Prostate gland (tissue), 2 donors: ENCODE measurements around the gene PAH. TPM values are rescaled to one million over a fixed set of nuclear protein-coding genes. Genes with fewer than 3 reads are reported as not detected.

ENCODE experiments used
- DNase-seq: peaks from one replicate; pipeline ENCODE4 v3.0.0-alpha.2; 2019; ENCODE audit warnings: low spot score
- H3K27ac ChIP-seq, 2 donors: fragments of 200-600 bp; sonication (generic); 2 replicates each; pipeline ENCODE4 v1.5.1; 2017 to 2019
- H3K27me3 ChIP-seq: fragments of 200-600 bp; sonication (generic); replicated peaks from 2 replicates; pipeline ENCODE4 v1.5.1; 2019; ENCODE audit not compliant: insufficient read depth
- H3K36me3 ChIP-seq, 2 donors: fragments of 200-600 bp; sonication (generic); 1 replicate in 1 of 2; 2 replicates in 1 of 2; pipeline versions ENCODE4 v1.5.1 to v1.8.1; 2017 to 2019
- H3K4me1 ChIP-seq: fragments of 200-600 bp; sonication (generic); replicated peaks from 2 replicates; pipeline ENCODE4 v1.5.1; 2019
- H3K4me3 ChIP-seq, 2 donors: fragments of 200-600 bp; sonication (generic); 2 replicates each; pipeline ENCODE4 v1.5.1; 2017 to 2019
- H3K9me3 ChIP-seq: fragments of 200-600 bp; sonication (generic); 2 replicates; pipeline ENCODE4 v1.5.1; 2017
- POLR2A ChIP-seq: fragments of 450-650 bp; IDR thresholded peaks from one replicate; pipeline ENCODE4 v1.6.1; 2016; ENCODE audit warnings: antibody characterized with exemption, mild to moderate bottlenecking
- POLR2AphosphoS5 ChIP-seq: sonication (generic); formaldehyde crosslinking; IDR thresholded peaks from one replicate; pipeline ENCODE4 v1.6.1; 2017; ENCODE audit warnings: antibody characterized with exemption
- WGBS: methylation state at CpG from one replicate; pipeline ENCODE4 v1.1.5; 2018; 5-methylcytosine and 5-hydroxymethylcytosine counted together
- intact Hi-C: fragments of 100-400 bp; cut with DNase I; formaldehyde crosslinking; loops from one replicate; pipeline ENCODE4 v1.14.2; 2022
- total RNA-seq, 2 donors: library from RNA; depleted of rRNA; stranded (reverse); fragments of >200 nt; gene quantifications; one replicate each; pipeline ENCODE4 v1.1.0, GENCODE V29; 2016
- TF ChIP-seq, protein P1 (sequence below), 4 experiments: fragments of 200-600 bp in 2 of 4; fragments of 450-650 bp in 2 of 4; sonication (generic) in 2 of 4; IDR thresholded peaks; 1 replicate in 3 of 4; 2 replicates in 1 of 4; pipeline ENCODE4 v1.5.1; 2016 to 2019; ENCODE audit warnings: antibody characterized with exemption in 4 of 4, mild to moderate bottlenecking in 2 of 4, moderate library complexity in 2 of 4

Gene PAH
- 1 to 10 TPM in 1 of 2 donors, under 1 TPM in 1; 0.36 to 4.1 TPM for total RNA-seq

- Histone ChIP-seq H3K27me3 (no peaks in the 10 kb centered on the region), H3K9me3 (no peaks in the 10 kb centered on the region), H3K27ac (no peak within 1 kb of the TSS), H3K4me1 (no peaks in the 10 kb centered on the region), H3K36me3 (no peaks in the 10 kb centered on the region), H3K4me3 (peak within 1 kb of the TSS; percentile 15 to 20)
- intact Hi-C loops, result no loop called here
- TF ChIP-seq, protein P1, sequence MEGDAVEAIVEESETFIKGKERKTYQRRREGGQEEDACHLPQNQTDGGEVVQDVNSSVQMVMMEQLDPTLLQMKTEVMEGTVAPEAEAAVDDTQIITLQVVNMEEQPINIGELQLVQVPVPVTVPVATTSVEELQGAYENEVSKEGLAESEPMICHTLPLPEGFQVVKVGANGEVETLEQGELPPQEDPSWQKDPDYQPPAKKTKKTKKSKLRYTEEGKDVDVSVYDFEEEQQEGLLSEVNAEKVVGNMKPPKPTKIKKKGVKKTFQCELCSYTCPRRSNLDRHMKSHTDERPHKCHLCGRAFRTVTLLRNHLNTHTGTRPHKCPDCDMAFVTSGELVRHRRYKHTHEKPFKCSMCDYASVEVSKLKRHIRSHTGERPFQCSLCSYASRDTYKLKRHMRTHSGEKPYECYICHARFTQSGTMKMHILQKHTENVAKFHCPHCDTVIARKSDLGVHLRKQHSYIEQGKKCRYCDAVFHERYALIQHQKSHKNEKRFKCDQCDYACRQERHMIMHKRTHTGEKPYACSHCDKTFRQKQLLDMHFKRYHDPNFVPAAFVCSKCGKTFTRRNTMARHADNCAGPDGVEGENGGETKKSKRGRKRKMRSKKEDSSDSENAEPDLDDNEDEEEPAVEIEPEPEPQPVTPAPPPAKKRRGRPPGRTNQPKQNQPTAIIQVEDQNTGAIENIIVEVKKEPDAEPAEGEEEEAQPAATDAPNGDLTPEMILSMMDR (IDR thresholded peaks at IDR 0.05), result no peak
- TF ChIP-seq POLR2AphosphoS5 (no peak), POLR2A (no peak)
- 8% methylated on average over 30 of the region's 30 CpGs for WGBS
- no peak for DNase-seq
These were observed at the start of gene PAH for GRCh38 chr12:102917026-102917787. PAH (minus strand) TSS chr12:102917244; CDS start chr12:102917130, 114 bp downstream.

DNA sequence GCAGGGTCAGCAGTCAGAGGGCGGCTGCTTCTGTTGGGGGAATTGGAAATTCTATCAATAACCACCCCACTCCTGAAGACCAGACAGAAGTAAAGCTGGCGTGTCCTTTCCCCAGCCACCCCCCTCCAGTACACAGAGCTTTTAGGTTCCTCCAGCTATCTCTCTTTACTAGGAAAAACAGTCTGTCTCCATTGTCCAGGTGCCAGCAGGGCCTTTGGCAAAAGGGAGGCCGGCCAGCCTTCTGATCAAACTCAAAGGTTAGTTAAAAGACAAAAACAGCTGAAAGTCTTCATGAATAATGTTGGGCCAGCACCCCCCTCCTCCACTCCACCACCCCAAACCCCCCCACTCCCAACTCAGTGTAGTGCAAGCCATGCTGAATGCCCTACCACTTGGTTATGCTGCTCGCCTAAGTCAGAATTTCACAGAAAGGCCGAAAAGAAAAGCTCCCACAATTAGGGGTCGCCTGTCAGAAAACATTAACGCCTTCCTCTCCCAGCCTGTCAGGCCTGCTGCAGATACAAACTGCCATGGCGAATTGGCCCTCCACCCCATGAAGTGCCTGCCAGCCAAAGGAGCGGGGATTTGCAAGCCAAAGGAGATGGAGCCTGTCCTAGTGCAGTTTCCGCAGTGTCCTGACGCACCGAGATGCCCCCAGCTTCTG lies 49.3 kb upstream of the PAH start:
- no peak overlapping the region for H3K27ac ChIP-seq
- no peak overlapping the region for H3K4me3 ChIP-seq
- WGBS, result 32% methylated on average over 12 of the region's 12 CpGs
- no peaks in the 10 kb centered on the region for H3K9me3 ChIP-seq
- intact Hi-C loops, result no loop called here
- no peaks in the 10 kb centered on the region for H3K36me3 ChIP-seq
- no peak for TF ChIP-seq POLR2AphosphoS5
- TF ChIP-seq, protein P1 (IDR thresholded peaks at IDR 0.05), result no peak
- no peak for TF ChIP-seq POLR2A
- no peak for DNase-seq
- peaks cover 37% of the 10 kb centered on the region for H3K27me3 ChIP-seq
- H3K4me1 ChIP-seq, result no peaks in the 10 kb centered on the region

- Histone ChIP-seq H3K27me3 (peaks cover 40% of the 10 kb centered on the region), H3K4me3 (no peak overlapping the region), H3K27ac (no peak overlapping the region), H3K4me1 (no peaks in the 10 kb centered on the region), H3K36me3 (no peaks in the 10 kb centered on the region), H3K9me3 (no peaks in the 10 kb centered on the region)
- no peak for TF ChIP-seq POLR2A
- no peak for TF ChIP-seq POLR2AphosphoS5
- TF ChIP-seq, protein P1 (IDR thresholded peaks at IDR 0.05), result no peak
- DNase-seq, result no peak
- intact Hi-C loops, result no loop called here
- 3% methylated on average over 38 of the region's 38 CpGs for WGBS
These were observed 48.5 kb upstream of the PAH start for GRCh38 chr12:102965281-102966155.

DNA sequence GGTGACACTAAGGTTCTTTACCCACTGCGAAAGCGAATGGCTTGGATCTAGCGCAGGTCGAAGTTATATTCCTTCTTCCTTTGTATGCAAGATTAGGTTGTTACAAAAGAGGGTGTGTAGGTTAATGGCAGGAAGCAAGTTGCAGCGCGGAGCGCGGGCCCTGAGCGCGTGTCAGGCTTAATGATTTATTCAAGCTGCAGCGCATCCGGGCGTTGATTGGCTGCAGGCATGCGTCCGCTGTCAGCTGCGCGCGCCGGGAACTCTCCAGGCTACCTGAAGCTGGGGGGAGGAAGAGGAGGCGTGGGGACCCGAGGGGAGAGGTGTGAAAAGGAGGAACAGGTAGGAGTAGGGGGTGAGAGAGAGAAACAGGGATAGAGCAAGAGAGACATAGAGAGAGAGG lies 47.8 kb upstream of the PAH start:
- no peaks in the 10 kb centered on the region for H3K36me3 ChIP-seq
- H3K9me3 ChIP-seq, result no peaks in the 10 kb centered on the region
- TF ChIP-seq POLR2AphosphoS5 (no peak), POLR2A (no peak)
- TF ChIP-seq, protein P1 (IDR thresholded peaks at IDR 0.05), result no peak
- H3K27ac ChIP-seq, result no peak overlapping the region
- H3K27me3 ChIP-seq, result peaks cover 45% of the 10 kb centered on the region
- intact Hi-C loops, result no loop called here
- H3K4me3 ChIP-seq, result no peak overlapping the region
- H3K4me1 ChIP-seq, result no peaks in the 10 kb centered on the region
- WGBS, result 1% methylated on average over 21 of the region's 21 CpGs
- DNase-seq, result no peak
